ENCODE results near the gene TTYH1.

The TTYH1 gene

DNA sequence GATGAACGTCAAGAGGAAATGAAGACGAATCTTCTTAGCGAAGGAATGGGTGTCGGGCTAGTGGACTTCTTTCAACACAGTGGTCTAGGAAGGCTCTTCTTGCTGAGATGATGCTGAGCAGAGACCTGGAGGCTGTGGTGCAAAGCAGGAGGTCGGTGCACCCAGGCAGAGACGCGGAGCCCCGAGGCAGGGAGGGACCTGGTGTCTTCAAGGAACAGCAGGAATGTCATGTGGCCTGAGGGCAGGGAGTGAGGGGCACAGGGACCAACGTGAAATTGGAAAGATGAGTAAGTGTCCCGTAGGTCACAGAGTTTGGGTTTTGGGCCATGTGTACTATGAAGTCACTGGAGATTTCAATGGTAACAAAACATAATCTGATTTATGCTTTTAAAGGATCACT is 69.2 kb downstream of the TTYH1 start:
- no peak for DNase-seq

DNA sequence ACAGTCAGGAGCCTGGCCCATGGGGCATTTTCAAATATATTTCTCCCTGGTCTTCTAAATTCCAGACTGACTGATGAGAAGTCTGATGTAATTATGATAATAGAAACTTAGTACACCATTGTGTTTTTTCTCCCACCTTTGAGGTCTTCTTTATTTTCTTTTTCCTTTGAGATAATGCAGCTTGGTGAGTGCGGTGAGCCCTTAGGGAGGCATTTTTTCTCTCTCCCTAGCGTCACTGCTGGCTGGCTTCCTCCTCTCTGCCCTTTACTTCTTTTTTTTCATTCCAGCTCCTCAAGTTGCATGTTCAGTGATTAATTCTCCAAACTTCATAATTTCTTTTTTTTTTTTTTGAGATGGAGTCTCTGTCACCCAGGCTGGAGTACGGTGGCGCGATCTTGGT is 70.6 kb downstream of the TTYH1 start:
- no peak for DNase-seq

Data from cortex of kidney (tissue), 1 donor.